ENCODE data around the gene JAG1. TPM values are rescaled to one million over a fixed set of nuclear protein-coding genes. Genes with fewer than 3 reads are reported as not detected.
"Not testable (repeated sequence)": the region's sequence is repeated elsewhere in the genome, so short reads cannot be mapped to it uniquely, and the experiment has no call there.

The JAG1 gene
- polyA plus RNA-seq, 1 donor from 2014 or later, result 9.0 TPM

GRCh38 chr20:10594296-10594868 lies 79.4 kb downstream of the JAG1 start:
- no peak overlapping the region for H3K27ac ChIP-seq (ENCODE audit: low read length)
- no peak overlapping the region for H3K4me3 ChIP-seq (ENCODE audit: low read length)
- H3F3A ChIP-seq (ENCODE audit: insufficient read depth, low read length, poor library complexity, severe bottlenecking), result no peaks in the 10 kb centered on the region
- no peaks in the 10 kb centered on the region for H4K20me1 ChIP-seq (ENCODE audit: insufficient read depth)
- TF ChIP-seq EZH2 (IDR thresholded peaks at IDR 0.05; ENCODE audit: borderline replicate concordance, insufficient read depth, low read length, poor library complexity, severe bottlenecking), result no peak
- H3K79me2 ChIP-seq (replicated peaks; ENCODE audit: insufficient read depth, low read length), result no peaks in the 10 kb centered on the region
- H3K27me3 ChIP-seq (ENCODE audit: insufficient read depth, low read depth, low read length), result no peaks in the 10 kb centered on the region
- no peaks in the 10 kb centered on the region for H3K9me2 ChIP-seq (ENCODE audit: insufficient read depth, low read length)
- H3K9me3 ChIP-seq (ENCODE audit: low read length), result no peaks in the 10 kb centered on the region
- no peak overlapping the region for H3K9ac ChIP-seq (ENCODE audit: low read length)
- no peak overlapping the region for H2AFZ ChIP-seq (ENCODE audit: low read depth, low read length)
- H3K36me3 ChIP-seq (ENCODE audit: insufficient read depth, low read length), result no peaks in the 10 kb centered on the region
- no peak overlapping the region for H3K4me2 ChIP-seq (ENCODE audit: low read length)

GRCh38 chr20:10591946-10592521 lies 81.8 kb downstream of the JAG1 start:
- H3K4me3 ChIP-seq (ENCODE audit: low read length), result no peak overlapping the region
- H2AFZ ChIP-seq (ENCODE audit: low read depth, low read length), result no peak overlapping the region
- H4K20me1 ChIP-seq (ENCODE audit: insufficient read depth), result no peaks in the 10 kb centered on the region
- TF ChIP-seq MXI1 (conservative IDR thresholded peaks at IDR 0.05; ENCODE audit: poor library complexity, severe bottlenecking), result no peak
- TF ChIP-seq EZH2 (IDR thresholded peaks at IDR 0.05; ENCODE audit: borderline replicate concordance, insufficient read depth, low read length, poor library complexity, severe bottlenecking), result no peak
- no peak for TF ChIP-seq RAD21 (conservative IDR thresholded peaks at IDR 0.05)
- no peak for TF ChIP-seq SMC3 (conservative IDR thresholded peaks at IDR 0.05; ENCODE audit: poor library complexity)
- no peak for TF ChIP-seq REST (IDR thresholded peaks at IDR 0.05; ENCODE audit: borderline replicate concordance)
- no peak for TF ChIP-seq TAF1 (IDR thresholded peaks at IDR 0.05; ENCODE audit: low read depth)
- H3K27me3 ChIP-seq (ENCODE audit: insufficient read depth, low read depth, low read length), result no peaks in the 10 kb centered on the region
- no peak overlapping the region for H3K9ac ChIP-seq (ENCODE audit: low read length)
- no peaks in the 10 kb centered on the region for H3F3A ChIP-seq (ENCODE audit: insufficient read depth, low read length, poor library complexity, severe bottlenecking)
- no peak overlapping the region for H3K27ac ChIP-seq (ENCODE audit: low read length)
- no peaks in the 10 kb centered on the region for H3K79me2 ChIP-seq (replicated peaks; ENCODE audit: insufficient read depth, low read length)
- no peaks in the 10 kb centered on the region for H3K36me3 ChIP-seq (ENCODE audit: insufficient read depth, low read length)
- no peaks in the 10 kb centered on the region for H3K9me2 ChIP-seq (ENCODE audit: insufficient read depth, low read length)
- no peak overlapping the region for H3K4me2 ChIP-seq (ENCODE audit: low read length)
- H3K9me3 ChIP-seq (ENCODE audit: low read length), result no peaks in the 10 kb centered on the region

- H3K79me2 ChIP-seq (replicated peaks; ENCODE audit: insufficient read depth, low read length), result no peaks in the 10 kb centered on the region
- H3K27ac ChIP-seq (ENCODE audit: low read length), result no peak overlapping the region
- H3K9me3 ChIP-seq (ENCODE audit: low read length), result no peaks in the 10 kb centered on the region
- TF ChIP-seq RAD21 (conservative IDR thresholded peaks at IDR 0.05) (no peak), SMC3 (conservative IDR thresholded peaks at IDR 0.05; ENCODE audit: poor library complexity) (no peak), EP300 (conservative IDR thresholded peaks at IDR 0.05; ENCODE audit: poor library complexity, severe bottlenecking) (no peak), POLR2AphosphoS5 (IDR thresholded peaks at IDR 0.05) (no peak), REST (IDR thresholded peaks at IDR 0.05; ENCODE audit: borderline replicate concordance) (no peak), MXI1 (conservative IDR thresholded peaks at IDR 0.05; ENCODE audit: poor library complexity, severe bottlenecking) (no peak), EZH2 (IDR thresholded peaks at IDR 0.05; ENCODE audit: borderline replicate concordance, insufficient read depth, low read length, poor library complexity, severe bottlenecking) (no peak)
- no peaks in the 10 kb centered on the region for H3K36me3 ChIP-seq (ENCODE audit: insufficient read depth, low read length)
- no peaks in the 10 kb centered on the region for H3K27me3 ChIP-seq (ENCODE audit: insufficient read depth, low read depth, low read length)
- H4K20me1 ChIP-seq (ENCODE audit: insufficient read depth), result no peaks in the 10 kb centered on the region
- no peak overlapping the region for H2AFZ ChIP-seq (ENCODE audit: low read depth, low read length)
- no peaks in the 10 kb centered on the region for H3F3A ChIP-seq (ENCODE audit: insufficient read depth, low read length, poor library complexity, severe bottlenecking)
- no peaks in the 10 kb centered on the region for H3K9me2 ChIP-seq (ENCODE audit: insufficient read depth, low read length)
- H3K4me2 ChIP-seq (ENCODE audit: low read length), result no peak overlapping the region
- H3K4me3 ChIP-seq (ENCODE audit: low read length), result no peak overlapping the region
- no peak overlapping the region for H3K9ac ChIP-seq (ENCODE audit: low read length)
Measured at GRCh38 chr20:10590950-10591671, 82.7 kb downstream of the JAG1 start.

- not testable (repeated sequence) for H3F3A ChIP-seq (ENCODE audit: insufficient read depth, low read length, poor library complexity, severe bottlenecking); H3K27ac ChIP-seq (ENCODE audit: low read length); H3K9ac ChIP-seq (ENCODE audit: low read length); H4K20me1 ChIP-seq (ENCODE audit: insufficient read depth); H3K4me3 ChIP-seq (ENCODE audit: low read length); H2AFZ ChIP-seq (ENCODE audit: low read depth, low read length); H3K27me3 ChIP-seq (ENCODE audit: insufficient read depth, low read depth, low read length); H3K79me2 ChIP-seq (replicated peaks; ENCODE audit: insufficient read depth, low read length); H3K9me3 ChIP-seq (ENCODE audit: low read length); H3K36me3 ChIP-seq (ENCODE audit: insufficient read depth, low read length); H3K4me2 ChIP-seq (ENCODE audit: low read length); H3K9me2 ChIP-seq (ENCODE audit: insufficient read depth, low read length)
Measured at GRCh38 chr20:10590446-10590845, 83.4 kb downstream of the JAG1 start.

All from neural cell (in vitro differentiated cells).